ENCODE measurements around the gene STOML3. TPM values are rescaled to one million over a fixed set of nuclear protein-coding genes. Genes with fewer than 3 reads are reported as not detected.

STOML3 gene
- total and polyA plus RNA-seq, 4 donors = not detected

Other genes starting within 250 kb of the STOML3 start
- gene PROSER1, start 47.3 kb upstream of the STOML3 start, total RNA-seq = 10 to 100 TPM; 22.4 to 26.4 TPM
- gene PROSER1, start 47.3 kb upstream of the STOML3 start, polyA plus RNA-seq = 10 to 100 TPM in 1 of 2 donors, 1 to 10 TPM in 1; 2.0 to 10.7 TPM
- 10 to 100 TPM; 21.9 to 35.9 TPM for gene NHLRC3, start 47.6 kb upstream of the STOML3 start, total RNA-seq
- gene NHLRC3, start 47.6 kb upstream of the STOML3 start, polyA plus RNA-seq = 10 to 100 TPM in 1 of 2 donors, 1 to 10 TPM in 1; 5.4 to 17.4 TPM